ENCODE data around the gene KLK7.

Gene KLK7

GRCh38 chr19:51010066-51010795 is 26.5 kb upstream of the KLK7 start:
- no peak overlapping the region for H3K4me3 ChIP-seq (ENCODE audit: low read depth, low read length)
- TF ChIP-seq CTCF (IDR thresholded peaks at IDR 0.05; ENCODE audit: low read depth, low read length) = no peak

DNA sequence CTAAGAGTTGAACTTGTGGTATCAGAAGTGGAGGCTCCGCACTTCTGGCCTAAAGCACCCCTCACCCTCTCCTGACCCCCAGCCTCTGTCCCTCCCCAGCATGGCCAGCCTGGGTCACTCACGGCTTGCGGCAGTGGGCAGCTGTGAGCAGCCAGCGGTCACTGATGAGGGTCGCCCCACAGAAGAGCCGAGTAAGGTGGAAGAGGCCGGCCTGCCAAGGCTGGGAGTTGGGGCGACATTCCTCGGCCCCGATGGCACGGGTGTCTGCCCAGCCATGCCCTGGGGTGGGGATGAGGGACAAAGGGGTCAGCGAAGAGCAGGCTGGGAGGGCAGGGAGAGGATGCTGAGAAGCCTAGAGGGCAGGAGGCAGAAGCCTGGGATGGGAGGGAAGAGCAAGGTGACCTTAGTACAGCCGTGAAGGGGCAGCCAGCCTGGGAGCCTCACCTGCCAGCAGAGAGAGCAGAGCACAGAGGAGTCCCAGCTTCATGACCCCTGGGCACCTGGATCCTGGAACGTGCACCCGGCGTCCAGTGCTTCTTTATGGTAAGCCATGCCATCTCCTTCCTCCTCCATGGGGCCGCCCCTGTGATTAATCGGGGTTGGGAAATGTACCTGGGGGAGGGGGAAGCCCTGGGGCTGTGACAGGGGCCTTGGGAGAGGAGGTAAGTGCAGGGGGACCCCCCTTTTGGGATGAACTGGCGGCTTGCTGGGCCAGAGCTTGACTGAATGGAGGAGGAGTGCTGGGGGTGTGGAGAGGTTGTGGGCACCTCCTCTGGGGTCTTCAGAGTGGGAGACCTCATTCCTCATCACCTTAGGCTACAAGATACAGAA is 25.6 kb upstream of the KLK7 start:
- no peak for TF ChIP-seq CTCF (IDR thresholded peaks at IDR 0.05; ENCODE audit: low read depth, low read length)
- H3K4me3 ChIP-seq (ENCODE audit: low read depth, low read length) = no peak overlapping the region

DNA sequence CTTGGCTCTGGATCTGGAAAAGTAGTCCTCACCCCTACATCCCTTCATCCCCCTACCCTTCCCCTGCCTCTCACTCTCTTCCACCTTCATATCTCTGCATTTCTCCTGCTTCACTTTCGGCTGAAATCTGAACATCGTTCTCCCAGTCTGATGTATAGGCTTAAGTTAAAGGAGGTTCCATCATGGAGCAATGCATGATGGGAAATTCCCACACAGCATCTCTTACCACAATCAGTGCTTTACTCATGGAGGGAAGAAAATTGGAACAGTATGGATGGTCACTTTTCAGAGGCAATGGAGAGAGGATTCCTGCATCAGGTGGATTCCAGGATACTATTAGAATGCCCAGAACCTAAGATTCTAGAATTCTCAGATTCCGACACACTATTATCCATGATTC is 23.8 kb upstream of the KLK7 start:
- no peak overlapping the region for H3K4me3 ChIP-seq (ENCODE audit: low read depth, low read length)
- no peak for TF ChIP-seq CTCF (IDR thresholded peaks at IDR 0.05; ENCODE audit: low read depth, low read length)

DNA sequence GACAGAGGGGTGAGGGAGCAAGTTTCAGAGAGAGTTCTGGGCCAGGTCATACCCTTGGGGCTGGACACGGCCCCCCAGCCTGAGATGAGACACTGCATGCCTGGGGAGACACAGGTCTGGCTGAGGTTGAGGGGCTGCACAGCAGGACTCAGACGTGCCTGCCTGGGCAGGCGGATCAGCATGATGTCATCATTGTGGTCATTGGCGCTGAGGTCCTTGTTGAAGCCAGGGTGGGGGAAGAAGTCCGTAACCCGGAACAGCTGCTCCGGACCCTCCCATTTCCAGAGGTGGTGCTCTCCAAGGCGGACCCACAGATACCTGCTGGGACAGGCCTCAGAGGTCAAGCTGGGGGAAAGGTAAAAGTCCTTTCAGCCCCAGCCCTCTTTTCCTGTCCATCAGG is 22.7 kb upstream of the KLK7 start:
- no peak for TF ChIP-seq CTCF (IDR thresholded peaks at IDR 0.05; ENCODE audit: low read depth, low read length)
- no peak overlapping the region for H3K4me3 ChIP-seq (ENCODE audit: low read depth, low read length)

DNA sequence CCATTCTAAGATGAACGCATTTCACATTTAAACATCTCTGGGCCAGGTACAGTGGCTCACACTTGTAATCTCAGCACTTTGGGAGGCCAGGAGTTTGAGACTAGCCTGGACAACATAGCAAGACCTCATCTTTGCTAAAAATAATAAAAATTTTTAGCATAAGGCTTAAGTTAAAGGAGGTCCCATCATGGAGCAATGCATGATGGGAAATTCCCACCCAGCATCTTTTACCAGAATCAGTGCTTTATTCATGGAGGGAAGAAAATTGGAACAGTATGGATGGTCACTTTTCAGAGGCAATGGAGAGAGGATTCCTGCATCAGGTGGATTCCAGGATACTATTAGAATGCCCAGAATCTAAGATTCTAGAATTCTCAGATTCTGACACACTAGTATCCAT is 21.5 kb upstream of the KLK7 start:
- no peak for TF ChIP-seq CTCF (IDR thresholded peaks at IDR 0.05; ENCODE audit: low read depth, low read length)
- no peak overlapping the region for H3K4me3 ChIP-seq (ENCODE audit: low read depth, low read length)

- TF ChIP-seq CTCF (IDR thresholded peaks at IDR 0.05; ENCODE audit: low read depth, low read length) = no peak
- no peak overlapping the region for H3K4me3 ChIP-seq (ENCODE audit: low read depth, low read length)
Measured at GRCh38 chr19:51003316-51003715, 19.6 kb upstream of the KLK7 start.
